HG03432 (cell line): ENCODE data around the gene TUBB2B.
"Not testable (repeated sequence)": the region's sequence is repeated elsewhere in the genome, so short reads cannot be mapped to it uniquely, and the experiment has no call there.

ENCODE experiments used
- ATAC-seq: cut with Tn5 transposase; IDR thresholded peaks from one replicate; pipeline ENCODE4 v1.9.1; 2021; ENCODE audit warnings: mild to moderate bottlenecking, moderate library complexity; ENCODE audit not compliant: unreplicated experiment

TUBB2B gene

GRCh38 chr6:3258720-3259490 lies 31.5 kb upstream of the TUBB2B start, which contains the start of gene PSMG4:
TSS of gene PSMG4 (plus strand) at chr6:3258947. CDS start at chr6:3259023, 76 bp downstream.
- ATAC-seq, result peak; percentile 85

- no peak for ATAC-seq
Measured at GRCh38 chr6:3258201-3258600, 30.7 kb upstream of the TUBB2B start.

GRCh38 chr6:3253597-3253961 lies 26.1 kb upstream of the TUBB2B start:
- ATAC-seq, result no peak

- ATAC-seq, result no peak
Measured at GRCh38 chr6:3252861-3253596, 25.6 kb upstream of the TUBB2B start.

- no peak for ATAC-seq
Measured at GRCh38 chr6:3252369-3252768, 24.9 kb upstream of the TUBB2B start.

- peak; percentile 82 for ATAC-seq
Measured at GRCh38 chr6:3251462-3252314, 24.2 kb upstream of the TUBB2B start.

GRCh38 chr6:3250231-3250675 lies 22.8 kb upstream of the TUBB2B start:
- no peak for ATAC-seq

- ATAC-seq, result no peak
Measured at GRCh38 chr6:3249821-3250220, 22.4 kb upstream of the TUBB2B start.

- no peak for ATAC-seq
Measured at GRCh38 chr6:3247255-3248146, 20.0 kb upstream of the TUBB2B start.

- ATAC-seq, result no peak
Measured at GRCh38 chr6:3245216-3245615, 17.8 kb upstream of the TUBB2B start.

GRCh38 chr6:3244832-3245161 lies 17.3 kb upstream of the TUBB2B start:
- not testable (repeated sequence) for ATAC-seq

GRCh38 chr6:3244003-3244831 lies 16.8 kb upstream of the TUBB2B start:
- ATAC-seq, result no peak

GRCh38 chr6:3242768-3243167 lies 15.3 kb upstream of the TUBB2B start:
- no peak for ATAC-seq

- not testable (repeated sequence) for ATAC-seq
Measured at GRCh38 chr6:3241745-3242144, 14.3 kb upstream of the TUBB2B start.

GRCh38 chr6:3240595-3240994 lies 13.1 kb upstream of the TUBB2B start:
- no peak for ATAC-seq

GRCh38 chr6:3239110-3239830 lies 11.8 kb upstream of the TUBB2B start:
- ATAC-seq, result no peak

GRCh38 chr6:3237761-3238662 lies 10.6 kb upstream of the TUBB2B start:
- no peak for ATAC-seq

GRCh38 chr6:3236005-3236404 lies 8.6 kb upstream of the TUBB2B start:
- ATAC-seq, result no peak
